H54 (cell line): ENCODE measurements around the gene TRPV5.

ENCODE experiments used
- DNase-seq: peaks from one replicate; pipeline ENCODE4 v3.0.0; 2011; ENCODE audit warnings: low spot score, mixed read lengths; ENCODE audit not compliant: insufficient read length
- FAIRE-seq: peaks from 3 replicates; lab custom pipeline; 2011; peaks lifted over from hg19 to GRCh38; lab: Jason Lieb, UNC
- POLR2A ChIP-seq: IDR thresholded peaks from 2 replicates; pipeline ENCODE4 v1.6.1; 2011; ENCODE audit warnings: low read depth, mild to moderate bottlenecking, low read length

The TRPV5 gene

GRCh38 chr7:142862351-142862750 is 71.2 kb downstream of the TRPV5 start:
- FAIRE-seq = no peak
- TF ChIP-seq POLR2A = no peak
- no peak for DNase-seq

GRCh38 chr7:142860968-142861367 is 72.6 kb downstream of the TRPV5 start:
- DNase-seq (no peak), FAIRE-seq (no peak)
- TF ChIP-seq POLR2A = no peak

GRCh38 chr7:142859829-142860228 is 73.7 kb downstream of the TRPV5 start:
- no peak for TF ChIP-seq POLR2A
- FAIRE-seq (no peak), DNase-seq (no peak)

- DNase-seq (no peak), FAIRE-seq (no peak)
- TF ChIP-seq POLR2A = no peak
Observed at GRCh38 chr7:142859411-142859810, 74.1 kb downstream of the TRPV5 start.
